ENCODE results near the gene RIPOR1.

RIPOR1 gene

GRCh38 chr16:67551972-67552371 is 23.3 kb downstream of the RIPOR1 start:
- TF ChIP-seq, protein P1, sequence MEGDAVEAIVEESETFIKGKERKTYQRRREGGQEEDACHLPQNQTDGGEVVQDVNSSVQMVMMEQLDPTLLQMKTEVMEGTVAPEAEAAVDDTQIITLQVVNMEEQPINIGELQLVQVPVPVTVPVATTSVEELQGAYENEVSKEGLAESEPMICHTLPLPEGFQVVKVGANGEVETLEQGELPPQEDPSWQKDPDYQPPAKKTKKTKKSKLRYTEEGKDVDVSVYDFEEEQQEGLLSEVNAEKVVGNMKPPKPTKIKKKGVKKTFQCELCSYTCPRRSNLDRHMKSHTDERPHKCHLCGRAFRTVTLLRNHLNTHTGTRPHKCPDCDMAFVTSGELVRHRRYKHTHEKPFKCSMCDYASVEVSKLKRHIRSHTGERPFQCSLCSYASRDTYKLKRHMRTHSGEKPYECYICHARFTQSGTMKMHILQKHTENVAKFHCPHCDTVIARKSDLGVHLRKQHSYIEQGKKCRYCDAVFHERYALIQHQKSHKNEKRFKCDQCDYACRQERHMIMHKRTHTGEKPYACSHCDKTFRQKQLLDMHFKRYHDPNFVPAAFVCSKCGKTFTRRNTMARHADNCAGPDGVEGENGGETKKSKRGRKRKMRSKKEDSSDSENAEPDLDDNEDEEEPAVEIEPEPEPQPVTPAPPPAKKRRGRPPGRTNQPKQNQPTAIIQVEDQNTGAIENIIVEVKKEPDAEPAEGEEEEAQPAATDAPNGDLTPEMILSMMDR (conservative IDR thresholded peaks at IDR 0.05; ENCODE audit: low read depth, low read length) = no peak
- no peak overlapping the region for H3K4me3 ChIP-seq (ENCODE audit: low read length)
- no peak for DNase-seq (ENCODE audit: low read depth)

- TF ChIP-seq, protein P1 (conservative IDR thresholded peaks at IDR 0.05; ENCODE audit: low read depth, low read length) = no peak
Measured at GRCh38 chr16:67552476-67552875, 23.8 kb downstream of the RIPOR1 start.

GRCh38 chr16:67555795-67556212 is 27.2 kb downstream of the RIPOR1 start:
- DNase-seq (ENCODE audit: low read depth) = no peak
- TF ChIP-seq, protein P1 (conservative IDR thresholded peaks at IDR 0.05; ENCODE audit: low read depth, low read length) = no peak
- H3K4me3 ChIP-seq (ENCODE audit: low read length) = no peak overlapping the region

More at GRCh38 chr16:67552476-67552875, 23.8 kb downstream of the RIPOR1 start:
- no peak overlapping the region for H3K4me3 ChIP-seq (ENCODE audit: low read length)
- DNase-seq (ENCODE audit: low read depth) = no peak

- H3K4me3 ChIP-seq (ENCODE audit: low read length) = no peak overlapping the region
- no peak for DNase-seq (ENCODE audit: low read depth)
- TF ChIP-seq, protein P1 (conservative IDR thresholded peaks at IDR 0.05; ENCODE audit: low read depth, low read length) = no peak
Measured at GRCh38 chr16:67558859-67559258, 30.2 kb downstream of the RIPOR1 start.

DNA sequence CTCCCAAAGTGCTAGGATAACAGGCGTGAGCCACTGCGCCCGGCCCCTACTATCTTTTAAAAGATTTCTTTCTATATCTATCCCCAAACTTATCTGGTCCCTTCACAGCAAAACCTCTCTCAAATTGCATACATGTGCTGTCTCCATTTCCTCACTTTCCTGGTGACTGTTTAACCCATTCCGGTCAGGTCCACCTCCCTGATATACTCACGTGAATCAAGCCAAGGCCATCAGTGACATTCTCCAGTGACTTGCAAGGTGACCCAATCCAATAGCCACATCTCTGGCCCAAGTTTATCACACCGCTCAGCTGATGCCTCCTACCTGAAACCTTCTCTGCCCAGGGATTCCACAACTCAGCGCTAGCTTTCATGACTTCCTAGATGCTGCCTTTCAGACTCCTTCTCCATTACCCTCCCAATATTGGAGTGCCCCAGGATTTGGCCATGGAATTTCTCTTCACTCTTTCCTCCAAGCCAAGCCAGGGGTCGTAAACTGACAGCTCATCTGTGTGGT is 32.3 kb downstream of the RIPOR1 start:
- H3K4me3 ChIP-seq (ENCODE audit: low read length) = no peak overlapping the region
- TF ChIP-seq, protein P1 (conservative IDR thresholded peaks at IDR 0.05; ENCODE audit: low read depth, low read length) = no peak

GRCh38 chr16:67561501-67561823 is 32.8 kb downstream of the RIPOR1 start:
- H3K4me3 ChIP-seq (ENCODE audit: low read length) = peak overlapping the region; percentile 64
- DNase-seq (ENCODE audit: low read depth) = no peak
- TF ChIP-seq, protein P1 (conservative IDR thresholded peaks at IDR 0.05; ENCODE audit: low read depth, low read length) = no peak

More for the DNA sequence above, 32.3 kb downstream of the RIPOR1 start:
- no peak for DNase-seq (ENCODE audit: low read depth)

DNA sequence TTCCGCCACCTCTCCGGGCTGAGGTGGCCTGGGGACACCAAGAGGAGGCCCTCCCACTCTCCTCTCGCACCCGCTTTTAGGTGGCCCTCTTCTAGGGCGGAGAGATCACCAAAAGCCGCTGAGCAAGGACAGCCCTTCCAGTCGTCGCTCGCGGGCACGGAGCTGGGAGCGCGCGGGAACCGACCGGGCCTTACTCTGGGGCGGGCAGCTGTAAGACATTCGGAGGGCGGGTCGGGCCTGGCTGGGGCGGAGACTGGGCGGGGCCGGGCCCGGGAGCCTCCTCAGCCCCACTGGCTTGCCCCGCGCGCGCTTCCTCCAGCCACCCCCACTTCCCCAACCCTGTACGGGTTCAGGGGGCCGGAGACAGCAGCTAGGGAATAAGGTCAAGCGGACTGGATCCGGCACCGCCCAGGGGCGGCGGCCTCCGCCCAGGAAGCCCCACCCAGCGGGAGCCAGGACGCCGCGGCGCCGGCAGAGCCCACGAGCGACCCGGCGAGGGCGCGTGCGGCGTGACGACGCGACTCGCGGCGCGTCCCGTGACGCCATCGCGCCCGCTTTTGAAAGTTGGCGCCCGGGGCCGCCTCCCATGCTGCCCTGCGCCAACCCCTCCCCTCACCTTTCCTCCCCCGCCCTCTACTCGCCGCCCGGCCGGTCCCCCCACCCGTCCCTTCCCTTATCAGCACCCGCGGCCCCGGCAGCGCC is 33.3 kb downstream of the RIPOR1 start:
- peak; percentile 79 for DNase-seq (ENCODE audit: low read depth)
- TF ChIP-seq, protein P1 (conservative IDR thresholded peaks at IDR 0.05; ENCODE audit: low read depth, low read length) = no peak
- peak overlapping the region; percentile 64 for H3K4me3 ChIP-seq (ENCODE audit: low read length)
